Measurements from ENCODE around the gene VPS4B.
A peak's percentile ranks its signal among the peaks of the same experiment; 100 is the strongest.
"Not testable (repeated sequence)": the region's sequence is repeated elsewhere in the genome, so short reads cannot be mapped to it uniquely, and the experiment has no call there.

The VPS4B gene

DNA sequence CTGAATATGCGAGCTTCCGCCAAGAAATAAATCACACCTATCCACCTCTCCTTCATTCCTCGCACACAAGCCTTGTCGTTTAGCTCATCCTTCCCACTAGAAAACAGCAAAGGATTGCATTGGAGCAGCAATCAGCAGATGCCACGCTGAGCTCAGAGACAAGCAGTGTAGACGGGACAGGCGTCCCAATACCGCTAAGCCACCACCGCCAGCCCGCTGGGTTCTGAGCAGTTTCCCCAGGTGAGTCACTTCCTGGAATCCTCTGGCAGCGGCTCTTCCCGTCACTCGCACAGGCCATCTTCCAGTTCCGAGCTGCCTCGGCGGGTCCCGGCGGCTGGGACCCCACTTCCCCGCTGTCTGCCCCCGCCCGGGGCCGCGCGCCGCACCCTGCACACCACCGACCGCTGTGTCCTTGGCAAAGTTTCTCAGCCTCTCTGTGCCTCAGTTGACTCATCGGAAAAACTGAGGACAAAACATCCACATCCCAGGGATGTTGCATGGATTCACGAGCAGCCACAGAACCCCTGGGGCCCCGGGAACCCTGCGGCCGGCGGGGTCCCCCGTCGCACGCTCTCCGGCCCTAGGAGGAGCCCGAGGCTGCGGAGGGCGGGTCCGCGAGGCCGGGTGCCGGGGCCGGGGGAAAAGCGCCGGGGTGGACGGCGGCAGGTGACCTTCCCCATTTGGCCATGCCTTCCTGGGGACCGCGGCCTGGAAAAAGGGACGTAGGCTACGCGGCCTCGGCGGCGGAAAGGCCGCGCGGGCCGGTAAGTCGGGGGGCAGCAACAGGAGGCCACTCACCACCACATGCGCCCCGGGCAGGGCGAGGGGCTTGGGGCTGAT lies 55.8 kb downstream of the VPS4B start:
- DNase-seq = peak; percentile 31

GRCh38 chr18:63365876-63366212 lies 56.4 kb downstream of the VPS4B start:
- no peak for DNase-seq

GRCh38 chr18:63363951-63364350 lies 58.3 kb downstream of the VPS4B start:
- no peak for DNase-seq

GRCh38 chr18:63363420-63363819 lies 58.9 kb downstream of the VPS4B start:
- not testable (repeated sequence) for DNase-seq

GRCh38 chr18:63356272-63356896 lies 65.9 kb downstream of the VPS4B start:
- no peak for DNase-seq

DNA sequence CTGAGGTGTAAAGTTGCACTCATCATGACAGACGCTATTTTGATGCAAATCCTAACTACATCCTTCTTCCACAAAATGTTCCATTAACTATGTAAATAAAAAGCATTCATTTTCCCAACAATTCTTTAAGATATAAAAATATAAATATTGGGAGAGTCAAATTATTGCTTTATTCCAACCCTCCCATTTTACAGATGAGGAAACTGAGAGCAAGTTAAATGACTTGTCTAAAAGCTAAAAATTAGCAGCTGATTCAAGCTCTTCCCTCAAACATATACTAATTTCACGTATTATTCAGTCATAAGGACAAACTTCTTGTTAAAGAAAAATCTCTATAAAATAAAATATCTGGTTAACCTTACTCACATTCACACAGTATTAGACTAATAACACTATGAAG lies 72.0 kb downstream of the VPS4B start:
- DNase-seq = no peak

- DNase-seq = no peak
Measured at GRCh38 chr18:63348508-63349136, 73.7 kb downstream of the VPS4B start.

DNA sequence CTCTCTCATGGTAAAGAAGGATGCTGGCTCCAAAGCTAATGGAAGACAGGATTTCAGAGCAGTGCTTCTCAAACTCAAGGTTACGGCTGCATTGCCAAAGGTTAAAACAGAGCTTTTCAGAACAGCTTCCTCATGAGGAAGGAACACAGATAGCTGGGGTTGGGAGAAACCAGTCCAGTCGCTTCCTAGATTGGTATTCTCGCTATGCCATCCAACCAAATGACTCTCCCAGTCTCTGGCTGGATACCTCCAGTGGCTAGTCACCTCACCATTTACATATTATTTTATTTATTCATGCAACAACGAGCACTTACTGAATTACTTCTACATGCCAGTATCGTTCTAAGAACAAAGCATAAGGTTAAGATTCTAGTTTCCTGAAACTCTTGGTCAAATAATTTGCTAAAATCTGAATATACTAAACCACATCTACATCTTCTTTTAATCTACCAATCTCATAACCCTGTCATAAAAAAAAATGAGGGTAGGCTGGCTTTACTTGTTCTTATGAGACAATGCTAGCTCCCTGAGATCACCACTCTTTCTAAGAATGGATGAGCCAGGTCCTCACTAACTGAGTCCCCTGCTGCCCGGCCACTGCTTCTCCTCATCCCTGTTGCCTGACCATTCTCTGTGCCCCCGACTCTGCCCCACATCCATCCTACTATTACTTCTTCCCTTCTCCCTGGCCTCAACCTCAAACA lies 75.6 kb downstream of the VPS4B start:
- no peak for DNase-seq

DNA sequence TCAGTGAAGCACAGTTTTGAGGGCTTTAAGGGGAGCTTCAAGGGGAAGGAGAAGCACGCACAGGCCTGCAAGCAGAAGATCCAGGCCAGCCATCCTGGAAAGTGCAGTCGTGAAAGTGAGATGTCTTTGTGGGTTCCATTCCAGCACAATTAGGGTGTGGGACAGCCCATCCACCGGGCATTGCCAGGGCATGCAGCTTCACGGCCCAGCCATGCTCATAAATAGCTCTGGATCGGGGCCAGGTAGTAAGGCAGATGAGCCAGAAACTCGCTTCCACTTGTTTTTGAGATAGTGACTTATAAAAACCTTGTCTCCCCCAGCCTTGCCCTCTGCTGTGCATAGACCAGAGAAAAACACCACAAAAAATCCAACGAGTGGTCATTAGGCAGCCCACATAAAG lies 76.2 kb downstream of the VPS4B start:
- DNase-seq = no peak

GRCh38 chr18:63344918-63345317 lies 77.4 kb downstream of the VPS4B start:
- DNase-seq = no peak

GRCh38 chr18:63344263-63344662 lies 78.0 kb downstream of the VPS4B start:
- DNase-seq = no peak

DNA sequence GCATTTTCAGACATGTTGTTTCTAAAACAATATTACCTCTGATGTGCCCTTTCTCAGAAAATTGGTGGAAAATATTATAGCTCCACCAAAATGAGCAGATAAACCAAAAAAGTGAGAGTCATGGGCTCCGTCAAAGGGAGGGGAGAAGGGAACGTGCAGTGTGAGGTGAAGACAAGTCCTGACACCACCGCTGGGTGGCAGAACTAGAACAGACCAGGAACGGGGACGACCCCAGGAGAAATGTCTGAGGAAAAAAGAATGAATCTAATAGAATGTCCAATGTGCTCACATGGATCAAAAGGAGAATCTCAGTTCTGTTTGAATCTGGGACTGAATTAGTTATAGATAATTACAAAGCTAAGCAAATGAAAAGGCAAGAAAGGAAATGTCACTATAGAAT lies 80.1 kb downstream of the VPS4B start:
- DNase-seq = no peak

- no peak for DNase-seq
Measured at GRCh38 chr18:63339920-63340484, 82.3 kb downstream of the VPS4B start.
